ENCODE data around the gene ARHGAP21.

DNA sequence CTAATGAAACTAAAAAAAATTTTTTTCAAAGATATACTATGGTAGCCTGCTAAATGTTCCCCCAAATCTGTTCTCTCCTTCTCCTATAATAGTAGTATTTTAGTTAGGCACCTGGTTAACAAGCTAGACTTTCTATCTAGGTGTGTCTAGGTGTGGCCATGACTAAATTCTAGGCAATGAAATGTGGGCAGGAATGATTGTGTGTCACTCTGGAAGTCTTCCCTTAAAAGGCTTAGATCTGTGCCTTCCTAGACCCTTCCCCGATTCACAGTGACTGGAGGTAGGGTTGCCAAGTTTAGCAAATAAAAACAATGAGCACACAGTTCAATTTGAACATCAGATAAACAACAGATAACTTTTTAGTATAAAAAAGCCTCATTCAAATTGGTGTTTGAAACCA, 8.3 kb upstream of the ARHGAP21 start:
- TF ChIP-seq, protein P1, sequence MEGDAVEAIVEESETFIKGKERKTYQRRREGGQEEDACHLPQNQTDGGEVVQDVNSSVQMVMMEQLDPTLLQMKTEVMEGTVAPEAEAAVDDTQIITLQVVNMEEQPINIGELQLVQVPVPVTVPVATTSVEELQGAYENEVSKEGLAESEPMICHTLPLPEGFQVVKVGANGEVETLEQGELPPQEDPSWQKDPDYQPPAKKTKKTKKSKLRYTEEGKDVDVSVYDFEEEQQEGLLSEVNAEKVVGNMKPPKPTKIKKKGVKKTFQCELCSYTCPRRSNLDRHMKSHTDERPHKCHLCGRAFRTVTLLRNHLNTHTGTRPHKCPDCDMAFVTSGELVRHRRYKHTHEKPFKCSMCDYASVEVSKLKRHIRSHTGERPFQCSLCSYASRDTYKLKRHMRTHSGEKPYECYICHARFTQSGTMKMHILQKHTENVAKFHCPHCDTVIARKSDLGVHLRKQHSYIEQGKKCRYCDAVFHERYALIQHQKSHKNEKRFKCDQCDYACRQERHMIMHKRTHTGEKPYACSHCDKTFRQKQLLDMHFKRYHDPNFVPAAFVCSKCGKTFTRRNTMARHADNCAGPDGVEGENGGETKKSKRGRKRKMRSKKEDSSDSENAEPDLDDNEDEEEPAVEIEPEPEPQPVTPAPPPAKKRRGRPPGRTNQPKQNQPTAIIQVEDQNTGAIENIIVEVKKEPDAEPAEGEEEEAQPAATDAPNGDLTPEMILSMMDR (optimal IDR thresholded peaks at IDR 0.05 in 1 of 3, IDR thresholded peaks at IDR 0.05 in 1 of 3, conservative IDR thresholded peaks at IDR 0.05 in 1 of 3; ENCODE audit: extremely low read depth in 1 of 3, insufficient read depth in 2 of 3, low read length in 3 of 3) = no peak
- no peak for TF ChIP-seq EZH2 (IDR thresholded peaks at IDR 0.05; ENCODE audit: low read length)
